Cerebellar nuclear complex (tissue), 1 donor: Measurements from ENCODE around the gene CXCL17.

ENCODE experiments used
- DNase-seq, 2 experiments: peaks; one replicate each; lab custom pipeline; 2025; lab: John Stamatoyannopoulos, UW

The CXCL17 gene

GRCh38 chr19:42423462-42424344, 19.0 kb downstream of the CXCL17 start:
- DNase-seq, result peak; percentile 31 to 78

GRCh38 chr19:42422901-42423461, 19.8 kb downstream of the CXCL17 start:
- no peak for DNase-seq

- DNase-seq, result no peak
Observed at GRCh38 chr19:42422092-42422900, 20.4 kb downstream of the CXCL17 start.

GRCh38 chr19:42421591-42422031, 21.1 kb downstream of the CXCL17 start:
- no peak for DNase-seq

- no peak for DNase-seq
Observed at GRCh38 chr19:42421101-42421500, 21.6 kb downstream of the CXCL17 start.

- no peak for DNase-seq
Observed at GRCh38 chr19:42420055-42420544, 22.6 kb downstream of the CXCL17 start.

- DNase-seq, result no peak
Observed at GRCh38 chr19:42419309-42419708, 23.4 kb downstream of the CXCL17 start.

- DNase-seq, result no peak
Observed at GRCh38 chr19:42412661-42413076, 30.1 kb downstream of the CXCL17 start.

- DNase-seq, result no peak
Observed at GRCh38 chr19:42412227-42412626, 30.5 kb downstream of the CXCL17 start.

- DNase-seq, result no peak
Observed at GRCh38 chr19:42411581-42412178, 31.1 kb downstream of the CXCL17 start.

- no peak for DNase-seq
Observed at GRCh38 chr19:42410371-42410770, 32.4 kb downstream of the CXCL17 start.

- no peak for DNase-seq
Observed at GRCh38 chr19:42409477-42409876, 33.3 kb downstream of the CXCL17 start.

- DNase-seq, result no peak
Observed at GRCh38 chr19:42407816-42408175, 35.0 kb downstream of the CXCL17 start.

- no peak for DNase-seq
Observed at GRCh38 chr19:42407085-42407815, 35.5 kb downstream of the CXCL17 start.

- DNase-seq, result no peak
Observed at GRCh38 chr19:42406111-42406510, 36.6 kb downstream of the CXCL17 start.

GRCh38 chr19:42403586-42403985, 39.2 kb downstream of the CXCL17 start:
- DNase-seq, result no peak

- no peak for DNase-seq
Observed at GRCh38 chr19:42402376-42403116, 40.2 kb downstream of the CXCL17 start.

- DNase-seq, result peak in 1 of 2 experiments; percentile 15
Observed at GRCh38 chr19:42401365-42402303, 41.1 kb downstream of the CXCL17 start.

GRCh38 chr19:42400404-42400803, 42.3 kb downstream of the CXCL17 start:
- DNase-seq, result no peak
